GM18951 (cell line): ENCODE measurements around the gene INPP4A.
A peak's percentile ranks its signal among the peaks of the same experiment; 100 is the strongest.

Source experiments
- POLR2A ChIP-seq: IDR thresholded peaks from 4 replicates; pipeline ENCODE4 v1.6.1; 2011; ENCODE audit warnings: mild to moderate bottlenecking; ENCODE audit not compliant: insufficient read length, insufficient read depth; ENCODE audit errors: extremely low read depth
- in situ Hi-C: fragments of 300-500 bp; cut with MboI; formaldehyde crosslinking; loops from one replicate; pipeline ENCODE4 v1.12.0; 2022; ENCODE audit warnings: low sequenced_read_pairs, mixed read lengths, inconsistent platforms; ENCODE audit not compliant: unreplicated experiment

INPP4A gene

GRCh38 chr2:98459496-98460175, 15.0 kb downstream of the INPP4A start:
- TF ChIP-seq POLR2A, result no peak
- in situ Hi-C loops, result no loop called here

- peak; percentile 23 for TF ChIP-seq POLR2A
- in situ Hi-C loops, result no loop called here
These were observed 16.2 kb downstream of the INPP4A start for GRCh38 chr2:98460573-98461497.

GRCh38 chr2:98461498-98462049, 16.9 kb downstream of the INPP4A start:
- TF ChIP-seq POLR2A, result no peak
- in situ Hi-C loops, result no loop called here

DNA sequence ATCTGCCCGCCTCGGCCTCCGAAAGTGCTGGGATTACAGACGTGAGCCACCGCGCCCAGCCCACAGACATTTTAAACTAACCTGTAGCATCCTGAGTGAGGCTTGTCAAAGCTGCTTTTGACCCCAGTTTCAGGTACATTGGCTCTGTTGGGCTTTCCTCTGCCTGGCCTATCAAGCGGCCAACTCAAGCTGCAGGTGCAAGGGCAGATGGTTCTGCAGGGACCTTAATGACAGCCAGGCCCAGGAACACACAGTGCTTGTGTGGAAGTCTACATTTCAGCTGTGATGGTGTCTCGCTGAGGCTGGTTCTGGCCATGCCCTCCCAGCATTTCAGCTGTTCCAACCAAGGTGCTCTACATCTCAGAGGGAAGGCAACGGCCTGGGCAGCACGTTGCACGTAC, 18.4 kb downstream of the INPP4A start:
- in situ Hi-C loops, result no loop called here

GRCh38 chr2:98463551-98463971, 18.9 kb downstream of the INPP4A start:
- in situ Hi-C loops, result no loop called here
- TF ChIP-seq POLR2A, result no peak

More for the DNA sequence above, 18.4 kb downstream of the INPP4A start:
- no peak for TF ChIP-seq POLR2A

DNA sequence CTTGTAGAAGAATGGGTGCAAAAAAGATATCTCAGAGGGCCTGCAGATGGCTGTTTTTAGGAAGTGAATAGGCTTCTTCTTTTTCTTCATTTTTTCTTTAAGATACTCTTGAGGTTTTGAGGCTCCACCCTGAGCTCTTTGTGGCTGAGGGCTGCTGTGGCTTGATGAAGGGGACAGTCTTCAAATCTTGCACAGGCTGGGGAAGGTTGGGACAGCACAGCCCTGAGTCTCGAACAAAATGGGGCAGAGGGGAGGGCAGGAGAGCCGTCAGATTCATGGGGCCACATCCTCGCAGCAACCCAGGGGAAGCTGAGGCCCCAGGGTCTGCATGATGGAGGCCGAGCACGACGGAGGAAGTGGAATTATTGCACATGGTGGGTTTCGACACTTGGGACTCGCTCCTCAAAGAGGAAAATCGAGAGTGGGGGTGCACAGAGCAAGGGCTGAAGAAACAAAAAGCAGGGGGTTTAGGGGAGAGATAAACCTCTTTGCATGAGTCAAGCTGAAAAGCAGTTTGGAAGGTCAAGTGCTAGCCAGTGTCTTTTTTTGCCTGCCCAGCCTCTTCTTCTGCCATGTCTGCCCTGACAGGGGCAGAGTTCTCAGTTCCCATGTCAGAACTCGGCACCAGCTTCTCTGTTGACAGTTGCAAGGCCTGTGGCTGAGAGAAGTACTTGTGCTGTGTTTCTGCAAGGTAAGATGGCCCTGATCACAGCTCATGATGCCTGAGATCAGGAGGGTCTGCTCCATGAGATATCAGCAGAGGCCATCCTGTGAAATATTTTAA, 19.5 kb downstream of the INPP4A start:
- no peak for TF ChIP-seq POLR2A
- in situ Hi-C loops, result no loop called here

GRCh38 chr2:98464772-98465310, 20.2 kb downstream of the INPP4A start:
- TF ChIP-seq POLR2A, result peak; percentile 48
- in situ Hi-C loops, result no loop called here

DNA sequence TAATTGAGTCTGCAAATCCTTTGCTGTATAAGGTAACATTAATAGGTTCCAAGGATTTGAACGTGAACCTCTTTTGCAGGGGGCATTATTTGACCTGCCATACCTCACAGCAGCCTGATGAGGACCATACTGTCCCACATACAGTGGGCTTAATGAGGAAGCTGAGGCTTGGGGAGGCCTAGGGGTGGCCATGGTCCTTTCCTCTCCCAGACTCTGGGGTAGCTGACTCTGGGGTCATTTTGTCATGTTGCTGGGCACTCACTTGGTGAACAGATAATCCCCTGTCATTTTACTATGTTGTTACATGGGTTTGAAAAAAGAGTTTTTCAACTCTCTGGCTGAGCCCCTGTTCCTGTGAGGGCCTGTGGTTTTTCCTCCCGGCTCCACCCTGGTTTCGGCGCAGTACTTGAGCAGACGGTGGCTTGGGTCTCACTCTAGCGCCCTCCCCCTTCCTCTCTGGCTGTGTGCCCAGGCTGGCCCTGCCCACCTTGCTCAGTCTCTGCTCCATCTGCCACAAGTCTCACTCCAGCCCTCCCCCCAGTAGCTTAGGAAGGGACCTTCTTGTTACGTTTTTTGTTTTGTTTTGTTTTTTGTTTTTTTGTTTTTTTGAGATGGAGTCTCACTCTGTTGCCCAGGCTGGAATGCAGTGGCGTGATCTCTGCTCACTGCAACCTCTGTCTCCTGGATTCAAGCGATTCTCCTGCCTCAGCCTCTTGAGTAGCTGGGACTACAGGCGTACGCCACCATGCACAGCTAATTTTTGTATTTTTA, 21.0 kb downstream of the INPP4A start:
- no peak for TF ChIP-seq POLR2A
- in situ Hi-C loops, result no loop called here

- TF ChIP-seq POLR2A, result no peak
- in situ Hi-C loops, result no loop called here
These were observed 22.5 kb downstream of the INPP4A start for GRCh38 chr2:98467082-98467536.

GRCh38 chr2:98467652-98468051, 23.0 kb downstream of the INPP4A start:
- no peak for TF ChIP-seq POLR2A
- in situ Hi-C loops, result no loop called here

- TF ChIP-seq POLR2A, result peak; percentile 27
- in situ Hi-C loops, result no loop called here
These were observed 24.1 kb downstream of the INPP4A start for GRCh38 chr2:98468621-98469236.

DNA sequence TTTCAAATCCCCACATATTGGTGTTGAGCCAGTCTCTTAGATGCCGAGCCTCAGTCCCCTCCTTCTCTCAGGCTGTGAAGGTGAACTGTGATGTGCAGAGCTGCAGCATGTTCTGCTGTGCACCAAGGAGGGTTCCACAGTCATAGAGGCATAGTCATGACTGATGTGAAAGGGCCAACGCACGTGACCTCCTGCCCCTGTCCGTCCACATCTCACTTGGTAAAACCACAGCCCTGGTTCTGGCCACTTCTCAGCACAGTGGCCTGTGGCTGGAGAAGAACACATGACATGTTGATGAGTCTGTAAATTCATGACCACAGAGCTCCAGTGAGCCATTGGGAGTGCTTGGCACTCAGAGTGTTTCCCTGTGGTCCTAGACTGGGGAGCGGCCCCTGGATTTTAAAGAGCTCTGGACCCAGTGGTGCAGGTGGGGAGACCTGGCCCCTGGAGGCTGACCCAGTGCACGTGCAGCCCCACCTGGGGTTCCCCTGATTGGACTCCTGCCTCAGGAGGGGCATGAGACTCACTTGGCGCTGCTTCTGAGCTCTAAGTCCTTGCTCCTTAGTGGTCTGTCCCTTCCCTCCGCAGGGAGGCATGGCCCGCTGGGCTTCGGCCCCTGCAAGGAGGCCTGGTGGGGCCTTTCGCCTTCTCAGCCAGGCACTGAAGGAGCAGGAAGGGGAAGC, 25.3 kb downstream of the INPP4A start:
- TF ChIP-seq POLR2A, result no peak
- in situ Hi-C loops, result no loop called here
